GM18507 (cell line): ENCODE data around the gene KRT7.

ENCODE experiments used
- DNase-seq: peaks from one replicate; pipeline ENCODE4 v3.0.0; 2011; ENCODE audit warnings: low read depth; ENCODE audit not compliant: insufficient read length; ENCODE audit errors: extremely low spot score
- FAIRE-seq: peaks from 2 replicates; lab custom pipeline; 2011; peaks lifted over from hg19 to GRCh38; lab: Jason Lieb, UNC

Gene KRT7

DNA sequence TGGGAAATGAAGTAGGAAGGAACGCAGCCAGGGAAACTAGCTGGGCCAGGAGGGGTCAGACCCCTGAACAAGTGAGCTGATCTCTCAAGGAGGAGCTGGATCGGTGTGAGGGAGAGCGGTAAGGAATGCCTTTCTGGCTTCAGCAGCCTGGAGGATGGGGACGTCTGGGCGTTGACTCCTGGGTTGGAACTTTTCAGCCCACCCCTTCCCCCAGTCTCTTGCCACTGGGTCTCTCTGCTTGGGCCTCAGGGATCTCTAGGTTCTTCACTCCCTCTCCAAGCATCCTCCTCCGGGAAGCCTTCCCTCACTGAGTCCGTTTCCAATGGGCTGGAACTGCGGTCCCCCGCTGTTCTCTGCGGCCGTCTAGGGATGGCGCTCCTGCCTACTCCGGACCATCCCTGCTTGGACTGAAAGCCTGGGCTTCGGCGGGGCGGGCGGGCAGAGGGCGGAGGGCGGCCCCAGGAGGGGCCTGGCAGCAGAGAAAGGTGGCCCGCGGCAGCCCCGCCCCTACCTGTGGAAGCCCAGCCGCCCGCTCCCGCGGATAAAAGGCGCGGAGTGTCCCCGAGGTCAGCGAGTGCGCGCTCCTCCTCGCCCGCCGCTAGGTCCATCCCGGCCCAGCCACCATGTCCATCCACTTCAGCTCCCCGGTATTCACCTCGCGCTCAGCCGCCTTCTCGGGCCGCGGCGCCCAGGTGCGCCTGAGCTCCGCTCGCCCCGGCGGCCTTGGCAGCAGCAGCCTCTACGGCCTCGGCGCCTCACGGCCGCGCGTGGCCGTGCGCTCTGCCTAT lies at the start of gene KRT7:
TSS of gene KRT7 (plus strand) at position 570 of the 788 bp plus-strand sequence. CDS start at position 624, 54 bp downstream.
- no peak for DNase-seq
- FAIRE-seq: no peak

DNA sequence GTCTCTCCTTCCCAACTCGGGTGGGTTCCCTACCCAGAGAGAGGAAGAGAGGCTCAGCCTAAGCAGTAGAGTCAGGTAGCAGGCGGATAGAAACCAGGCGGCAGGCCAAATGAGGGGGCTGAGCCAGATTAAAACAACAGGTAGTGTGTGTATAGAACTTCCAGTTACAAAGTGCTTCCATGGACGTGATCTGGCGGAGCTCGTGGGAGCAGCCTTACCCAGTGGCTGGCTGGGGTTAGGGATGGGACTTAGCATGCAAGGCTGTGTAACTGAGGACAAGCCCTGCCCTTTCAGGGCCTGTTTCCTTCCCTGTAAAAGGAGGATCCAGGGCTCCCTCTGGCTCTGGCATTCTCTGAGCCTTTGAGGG lies 49.5 kb upstream of the KRT7 start:
- DNase-seq: no peak
- FAIRE-seq: no peak

DNA sequence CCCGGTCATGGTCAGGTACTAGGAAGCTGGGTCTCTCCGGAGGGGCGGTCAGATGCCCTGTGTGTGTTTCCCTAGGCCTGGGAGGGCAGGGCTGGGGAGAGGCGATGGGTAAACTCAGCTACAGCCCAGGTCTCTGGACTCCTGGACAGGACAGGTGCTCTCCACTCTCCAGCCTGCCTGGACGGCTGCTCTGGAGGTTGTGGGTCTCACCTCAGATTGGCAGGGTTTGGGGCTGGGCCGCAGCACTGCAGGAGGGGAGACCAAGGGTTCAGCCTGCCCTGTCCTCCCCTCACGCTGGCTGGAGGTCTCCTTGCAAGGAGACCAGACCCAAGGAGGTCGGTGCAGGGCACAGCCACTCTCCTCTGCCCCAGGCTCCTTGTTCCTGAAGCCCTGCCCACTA lies 49.1 kb upstream of the KRT7 start:
- FAIRE-seq (no peak), DNase-seq (no peak)

DNA sequence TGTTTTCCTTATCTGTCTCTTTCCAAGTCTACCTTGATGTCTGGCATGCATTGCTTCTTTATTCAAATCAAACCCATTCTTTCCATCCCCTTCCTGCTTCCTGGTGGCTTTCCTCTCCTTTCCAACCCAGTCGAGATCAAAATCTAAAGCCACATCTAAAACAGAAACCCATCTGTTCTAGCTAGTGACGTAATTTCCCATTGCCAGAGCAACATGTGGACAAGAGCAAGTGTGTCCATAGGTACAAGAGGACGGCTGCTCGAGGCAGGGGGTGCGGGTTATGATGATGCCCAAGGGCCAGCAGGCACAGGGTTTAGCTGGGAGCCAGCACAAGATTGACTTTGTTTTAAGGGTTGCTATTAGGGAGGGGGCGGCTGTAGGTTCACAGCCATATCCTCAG lies 48.2 kb upstream of the KRT7 start:
- FAIRE-seq (no peak), DNase-seq (no peak)

DNA sequence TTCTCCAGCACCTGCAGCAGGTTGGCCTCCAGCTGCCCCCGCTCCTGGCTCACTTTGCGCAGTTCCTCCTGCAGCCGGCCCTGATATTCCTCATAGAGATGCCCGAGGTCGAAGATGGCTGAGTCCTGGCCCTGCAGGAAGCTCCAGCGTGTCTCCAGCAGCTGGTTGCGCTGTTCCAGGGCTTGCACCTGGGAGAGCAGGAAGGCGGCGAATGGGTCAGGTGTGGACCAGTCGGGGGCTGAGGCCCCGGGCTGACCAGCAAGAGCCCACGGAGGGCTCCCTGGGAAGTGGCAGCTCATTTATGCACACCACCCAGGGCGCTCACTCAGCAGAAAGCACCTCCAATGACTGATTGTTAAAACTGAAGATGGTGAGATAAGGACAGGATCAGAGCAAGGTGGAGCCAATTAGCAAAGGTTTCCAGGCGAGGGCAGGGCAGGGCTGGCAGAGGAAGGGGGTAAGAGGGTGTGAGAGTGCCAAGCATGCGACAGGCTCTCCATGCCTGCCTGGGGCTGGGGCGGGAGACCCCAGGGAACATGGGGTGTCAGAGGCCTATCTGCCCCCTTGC lies 47.6 kb upstream of the KRT7 start:
- DNase-seq: no peak
- FAIRE-seq: no peak

DNA sequence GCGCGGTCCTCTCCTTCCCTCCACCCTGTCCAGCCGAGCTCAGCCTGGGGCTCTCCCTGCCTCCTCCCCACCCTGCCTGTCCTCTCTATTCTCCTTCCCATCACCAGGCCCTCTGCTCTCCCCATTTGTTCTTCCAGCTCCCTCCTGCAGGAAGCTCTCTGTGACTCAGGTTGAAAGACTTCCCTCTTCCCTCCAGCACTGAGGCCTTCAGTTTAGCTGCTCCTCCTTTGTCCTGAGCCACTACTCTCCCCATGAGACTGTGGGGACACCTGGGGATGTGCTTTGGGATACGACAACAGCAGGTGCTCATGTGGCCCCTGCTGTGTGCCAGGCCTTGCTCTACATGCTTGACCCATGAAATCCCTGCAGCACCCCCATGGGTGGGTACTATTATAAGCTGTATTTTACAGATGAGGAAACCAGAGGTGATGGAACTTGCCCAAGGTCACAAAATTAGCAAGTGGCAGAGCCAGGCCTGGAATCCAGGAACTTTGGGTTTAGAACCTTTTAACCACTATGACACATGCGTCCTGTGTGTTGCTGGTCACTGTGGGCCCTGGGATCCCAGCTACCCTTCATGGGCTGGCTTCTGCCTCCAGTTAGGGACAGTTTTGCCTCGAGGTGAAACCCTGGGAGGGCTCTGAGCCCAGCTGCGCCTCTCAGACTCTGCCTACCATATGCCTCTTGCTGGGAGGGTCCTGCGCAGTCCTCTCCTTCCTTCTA lies 46.8 kb upstream of the KRT7 start:
- FAIRE-seq (no peak), DNase-seq (no peak)

DNA sequence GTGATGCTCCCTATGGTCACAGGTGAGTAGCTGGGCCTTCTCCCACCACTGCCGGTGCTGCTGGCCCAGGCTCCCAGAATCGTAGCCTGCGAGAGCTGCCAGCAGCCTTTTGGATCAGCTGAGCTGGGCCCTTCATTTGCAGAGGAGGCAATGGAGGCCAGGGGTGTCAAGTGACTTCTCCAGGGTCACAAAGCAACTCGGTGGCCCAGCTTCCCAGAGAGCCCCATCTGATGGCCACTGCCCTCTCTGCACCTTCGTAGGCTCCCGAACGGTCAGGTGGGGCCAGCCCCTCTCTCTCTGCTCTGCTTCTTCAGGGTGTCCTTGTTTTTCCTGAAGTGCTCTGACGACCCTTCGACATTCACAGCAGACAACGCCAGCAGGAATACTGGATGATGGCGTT lies 45.8 kb upstream of the KRT7 start:
- FAIRE-seq (no peak), DNase-seq (no peak)

DNA sequence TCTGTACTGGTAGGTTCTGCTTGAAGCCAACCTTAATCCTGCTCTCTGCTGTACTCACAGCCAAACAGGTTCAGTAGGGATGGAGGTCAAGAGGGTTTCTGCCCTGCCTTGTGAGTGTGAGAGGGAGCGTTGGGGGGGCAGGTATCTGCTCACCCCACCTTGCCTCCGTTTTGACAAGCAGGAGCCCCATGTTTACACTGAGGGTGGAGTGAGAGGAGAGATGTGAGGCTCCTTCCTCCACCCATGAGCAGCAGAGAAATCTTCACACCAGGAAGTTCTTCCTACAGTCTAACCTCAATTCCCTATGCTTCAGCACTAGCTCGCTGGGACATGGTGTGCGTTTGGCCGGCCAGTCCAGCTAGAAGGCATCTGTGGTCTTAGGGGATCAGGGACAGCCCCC lies 45.4 kb upstream of the KRT7 start:
- DNase-seq: no peak
- FAIRE-seq: no peak

DNA sequence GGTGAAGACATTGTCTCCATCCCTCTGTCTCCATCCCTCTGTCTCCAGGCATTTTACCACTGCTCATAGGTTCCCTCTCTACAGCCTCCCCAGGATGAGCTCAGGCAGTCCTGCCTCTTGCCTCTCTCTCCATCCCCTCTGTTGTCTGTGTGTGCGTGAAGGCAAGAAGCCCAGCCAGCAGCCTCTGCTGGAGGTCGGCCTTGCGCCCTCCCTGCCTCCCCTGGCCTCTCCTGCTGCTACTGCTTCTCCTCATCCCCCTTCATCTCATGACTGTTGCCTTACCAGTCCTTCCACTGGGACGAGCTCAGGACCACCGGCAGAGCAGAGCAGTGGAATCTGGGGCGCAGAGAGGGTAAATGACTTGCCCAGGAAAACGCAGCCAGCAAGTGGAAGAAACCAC lies 44.4 kb upstream of the KRT7 start:
- DNase-seq (no peak), FAIRE-seq (no peak)

DNA sequence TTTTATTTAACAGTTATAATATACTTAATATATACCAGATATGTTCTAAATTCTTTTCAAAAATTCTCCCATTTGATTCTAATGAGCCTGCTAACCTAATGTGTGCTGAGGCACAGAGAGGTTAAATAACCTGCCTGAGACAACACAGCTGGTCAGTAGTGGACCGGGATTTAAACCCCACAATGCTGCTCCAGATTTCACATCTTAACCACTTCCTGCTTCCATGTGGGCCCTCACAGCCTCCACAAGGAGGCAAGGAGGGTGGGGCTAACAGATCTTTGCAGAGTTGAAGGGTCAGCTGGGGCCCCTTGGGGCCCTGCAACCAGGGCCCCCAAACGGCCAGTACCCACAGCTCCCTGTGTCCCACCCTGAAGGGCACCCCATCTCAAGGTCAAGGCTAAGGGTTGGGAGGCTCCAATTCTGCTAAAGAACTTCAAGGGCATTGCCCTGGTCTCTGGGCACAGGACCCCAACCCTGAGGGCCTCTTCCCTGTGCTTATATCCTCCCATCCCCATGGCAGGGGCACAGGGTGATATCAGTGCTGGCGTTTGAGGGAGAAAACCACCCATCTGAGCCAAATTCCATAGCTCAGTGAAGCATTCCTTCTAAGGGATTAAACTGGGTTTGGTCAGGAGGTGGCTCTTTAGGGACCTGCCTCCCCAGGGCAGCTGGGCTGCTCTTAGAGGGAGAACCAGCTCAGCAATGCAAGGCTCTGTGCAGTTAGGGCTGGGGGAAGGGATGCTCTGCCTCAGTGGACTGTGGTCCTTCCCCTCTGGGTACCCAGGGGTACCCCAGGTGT lies 43.5 kb upstream of the KRT7 start:
- DNase-seq (no peak), FAIRE-seq (no peak)

DNA sequence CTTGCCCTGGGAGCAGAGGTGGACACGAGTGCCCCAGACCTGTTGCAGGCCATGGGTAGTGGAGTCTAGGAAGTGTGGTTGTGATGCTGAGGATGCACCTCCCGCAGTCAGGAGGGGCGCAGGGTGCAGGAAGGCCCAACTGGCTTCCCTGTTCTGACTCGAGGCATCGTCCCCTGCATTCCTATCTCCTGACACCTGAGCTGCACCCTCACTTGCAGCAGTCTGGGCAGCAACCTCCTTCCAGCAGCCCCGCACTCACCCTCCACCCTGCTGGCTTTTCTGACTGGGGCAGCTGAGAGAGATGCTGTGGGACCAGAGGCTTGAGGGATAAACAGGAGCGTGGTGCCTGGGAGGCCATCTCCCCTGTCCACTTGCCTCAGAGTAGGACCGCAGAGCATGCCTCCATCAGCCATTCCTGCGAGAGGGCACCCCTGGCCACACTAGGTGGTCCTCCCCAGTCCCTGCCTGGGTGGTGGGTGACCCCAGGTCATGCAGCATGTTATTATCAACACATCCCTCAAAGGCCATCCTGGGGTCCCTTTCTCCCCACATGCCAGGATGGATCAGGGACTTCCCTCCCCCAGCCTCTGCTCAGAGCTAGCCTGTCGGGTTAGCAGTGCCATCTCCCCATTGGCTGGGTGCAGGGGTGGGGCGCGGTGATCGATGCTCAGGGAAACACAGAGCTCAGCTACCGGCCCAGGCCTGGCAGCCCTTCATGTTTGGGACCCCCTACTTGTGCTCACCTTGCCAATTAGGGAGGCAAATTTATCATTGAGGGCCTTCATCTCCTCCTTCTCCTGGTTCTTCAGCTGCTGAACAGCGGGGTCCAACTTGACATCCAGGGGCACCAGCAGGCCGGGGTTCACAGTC lies 41.9 kb upstream of the KRT7 start:
- FAIRE-seq (no peak), DNase-seq (no peak)

DNA sequence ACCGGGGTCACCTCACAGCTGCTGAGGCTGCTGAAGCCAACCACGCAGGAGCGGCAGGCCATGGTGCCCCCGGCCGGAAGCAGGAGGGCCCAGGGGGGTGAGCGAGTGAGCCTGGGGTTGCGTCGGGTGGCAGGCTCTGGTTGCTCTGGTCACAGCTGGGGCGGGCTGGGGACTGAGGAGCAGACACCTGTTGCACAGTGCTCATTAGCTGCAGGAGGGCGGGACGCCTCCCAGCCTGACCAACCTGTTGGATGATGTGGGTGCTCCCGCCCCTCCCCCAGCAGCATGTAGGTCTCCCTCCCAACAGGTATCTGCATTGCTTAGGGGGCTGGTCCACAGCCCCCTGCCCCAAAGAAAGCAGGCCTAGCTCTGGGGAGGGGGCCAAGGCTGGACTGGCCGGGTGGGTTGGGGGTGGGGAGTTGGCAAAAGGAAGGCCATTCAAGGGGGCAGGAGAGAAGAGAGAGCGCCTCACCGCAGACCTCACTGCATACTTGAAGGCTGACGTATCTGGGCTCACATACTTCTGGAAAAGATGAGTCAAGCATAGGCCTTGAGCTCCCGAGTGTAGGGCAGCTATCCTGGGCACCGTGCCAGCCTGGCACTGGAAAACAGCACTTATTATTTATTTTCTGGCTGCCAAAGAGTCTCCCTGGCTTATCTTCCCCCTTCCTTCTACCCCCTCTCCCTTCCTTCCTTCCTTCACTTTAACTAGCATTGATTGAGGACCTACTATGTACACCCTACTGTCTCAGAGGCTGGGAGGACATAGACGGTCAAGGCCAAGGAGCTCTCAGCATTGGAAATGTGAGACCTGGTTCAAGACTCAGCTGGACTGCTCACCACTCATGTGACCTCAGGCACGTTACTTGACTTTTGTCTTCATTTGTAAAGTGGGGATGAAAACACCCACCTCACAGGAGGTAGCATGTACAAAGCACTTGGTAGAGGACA lies 40.9 kb upstream of the KRT7 start, which contains the start of gene KRT80:
TSS of gene KRT80 (minus strand) at position 174 of the 951 bp plus-strand sequence. CDS start at position 62, 112 bp downstream.
- FAIRE-seq (no peak), DNase-seq (no peak)

DNA sequence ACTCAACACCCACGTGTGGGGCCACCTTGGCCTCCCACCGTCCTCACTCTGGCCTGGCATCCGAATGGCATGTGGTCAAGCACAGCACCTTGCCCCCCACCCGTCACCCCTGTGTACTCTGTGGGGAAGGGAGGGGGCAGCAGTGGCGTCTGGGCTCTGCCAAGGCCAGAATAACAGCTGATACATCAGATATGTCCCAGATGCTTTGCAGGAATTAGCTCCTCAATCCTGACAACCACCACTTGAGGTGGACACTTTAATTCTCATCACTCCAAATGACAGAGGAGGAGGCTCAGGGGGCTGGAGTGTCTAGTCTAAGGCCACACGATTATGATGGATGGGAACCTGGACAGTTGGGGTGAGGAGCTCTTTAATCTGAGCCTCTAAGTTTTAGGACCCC lies 39.5 kb upstream of the KRT7 start:
- FAIRE-seq: no peak
- DNase-seq: no peak

DNA sequence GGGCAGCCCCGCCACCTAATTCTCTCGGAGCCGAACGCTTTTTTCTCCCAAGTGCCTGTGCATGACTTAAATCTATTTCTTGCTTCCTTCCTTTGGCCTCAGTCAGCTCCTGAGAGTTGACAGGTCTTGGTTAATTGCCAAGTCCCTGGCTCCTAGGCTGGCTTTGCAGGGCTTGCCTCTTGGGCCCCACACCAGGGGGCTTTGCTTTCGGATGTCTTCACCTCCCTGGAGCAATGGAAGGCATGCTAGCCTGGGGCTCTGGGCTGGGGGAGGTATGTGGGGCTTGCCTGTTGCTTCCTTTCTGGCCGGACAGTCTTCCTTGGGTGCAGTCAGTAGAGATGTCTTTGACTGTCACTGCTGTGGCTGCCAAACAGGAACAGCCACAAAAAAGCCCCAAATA lies 39.1 kb upstream of the KRT7 start:
- FAIRE-seq: no peak
- no peak for DNase-seq

DNA sequence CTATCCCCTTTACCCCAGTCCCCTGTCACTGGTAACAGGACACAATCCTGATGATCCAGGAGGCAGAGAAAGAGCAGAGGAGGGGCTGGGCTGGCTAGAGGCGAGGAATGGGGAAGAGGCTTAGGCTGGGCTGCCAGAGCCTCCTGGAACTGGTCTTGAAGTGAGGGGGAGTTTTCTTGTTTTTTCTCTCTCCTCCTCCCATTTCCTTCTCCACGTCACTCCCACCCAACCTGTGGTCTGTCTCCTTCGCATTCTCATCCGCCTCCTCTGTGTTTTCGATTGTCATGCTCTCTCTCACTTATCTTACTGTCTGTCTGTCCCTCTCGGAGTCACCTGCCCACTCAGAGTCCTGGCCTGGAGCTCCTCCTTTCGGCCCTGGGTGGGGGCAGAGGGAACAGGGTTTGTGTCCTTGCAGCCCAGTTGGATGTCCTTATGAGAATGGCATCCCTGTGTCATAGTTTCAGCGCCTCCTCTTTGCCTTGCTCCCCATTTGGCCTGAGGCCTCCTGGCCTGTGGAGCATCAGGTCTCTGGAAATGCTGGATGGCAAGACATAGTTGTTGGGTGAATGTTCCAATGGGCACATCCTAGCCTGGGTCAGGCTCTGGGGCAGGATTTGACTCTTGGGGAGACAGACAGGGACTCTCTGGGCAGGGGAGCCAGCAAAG lies 37.8 kb upstream of the KRT7 start:
- FAIRE-seq (no peak), DNase-seq (no peak)

DNA sequence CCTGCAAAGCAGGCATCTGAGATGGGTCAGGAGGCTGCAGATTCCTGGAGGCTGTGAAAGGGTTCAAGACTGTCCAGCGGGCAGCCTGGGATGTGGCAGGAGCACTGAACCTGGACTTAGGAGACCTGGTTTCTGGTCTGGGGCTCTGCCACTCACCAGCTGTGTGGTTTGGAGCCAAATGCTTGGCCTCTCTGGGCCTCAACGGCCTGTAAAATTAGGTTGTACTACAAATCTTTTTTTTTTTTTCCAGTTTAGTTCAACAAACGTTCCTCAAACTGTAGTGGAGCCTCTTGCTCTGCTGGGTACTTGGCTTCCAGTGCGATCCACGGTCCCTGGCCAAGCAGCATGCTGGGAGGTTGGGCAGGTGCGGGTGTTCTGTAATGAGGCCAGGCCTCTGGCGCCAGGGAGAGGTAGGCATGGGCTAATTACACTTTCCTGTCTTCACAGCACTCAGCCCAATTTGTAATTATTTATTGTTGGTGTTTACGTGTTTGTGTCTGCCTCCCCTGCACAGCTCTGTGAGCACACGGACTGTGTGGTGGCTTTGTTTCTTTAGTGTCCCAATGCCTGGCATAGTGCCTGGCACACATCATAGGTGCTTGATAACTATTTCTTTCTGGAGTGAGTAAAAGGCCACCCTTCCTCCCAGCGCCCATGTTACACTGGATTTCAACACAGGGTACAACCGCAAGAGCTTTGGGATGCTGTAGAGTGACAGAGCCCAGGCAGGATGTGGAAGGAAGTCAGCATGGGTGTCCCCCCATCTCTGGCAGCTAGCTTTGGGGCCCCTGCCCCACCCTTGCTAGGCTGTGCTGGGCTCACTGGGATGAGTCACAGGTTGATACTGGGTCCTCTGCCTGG lies 35.4 kb upstream of the KRT7 start:
- no peak for FAIRE-seq
- no peak for DNase-seq
